ENCODE results near the gene MYEOV. TPM values are rescaled to one million over a fixed set of nuclear protein-coding genes. Genes with fewer than 3 reads are reported as not detected.
A peak's percentile ranks its signal among the peaks of the same experiment; 100 is the strongest.

The MYEOV gene
- total RNA-seq, 1 experiment from 2014 or later = 1.4 TPM

GRCh38 chr11:69291459-69292110, 2.4 kb upstream of the MYEOV start:
- DNase-seq (ENCODE audit: low spot score) = no peak
- ChIA-PET POLR2A (no interaction called here), CTCF (interaction anchor here (1.0 to 3.6 kb wide), 4 partner anchors 49 to 352 kb away, joined by 3 to 27 read pairs (median 16); no protein-coding TSS in a partner anchor)
- no peaks in the 10 kb centered on the region for H3K27me3 Mint-ChIP-seq (ENCODE audit: low read depth)
- no peaks in the 10 kb centered on the region; the same call in 1 of the 2 replicates for H3K9me3 Mint-ChIP-seq
- no peak for ATAC-seq
- H3K4me1 Mint-ChIP-seq = peaks cover 19% of the 10 kb centered on the region
- TF ChIP-seq NR2C2 (CRISPR knock-in tag; IDR thresholded peaks at IDR 0.05) (no peak), FOXJ3 (CRISPR knock-in tag; IDR thresholded peaks at IDR 0.05; ENCODE audit: borderline replicate concordance) (no peak), GABPB1 (CRISPR knock-in tag; IDR thresholded peaks at IDR 0.05) (no peak), ZNF396 (CRISPR knock-in tag; IDR thresholded peaks at IDR 0.05; ENCODE audit: borderline replicate concordance) (no peak), ZNF263 (CRISPR knock-in tag; IDR thresholded peaks at IDR 0.05; ENCODE audit: low read depth) (no peak), ATF3 (CRISPR knock-in tag; conservative IDR thresholded peaks at IDR 0.05) (no peak), FOXP1 (CRISPR knock-in tag; IDR thresholded peaks at IDR 0.05; ENCODE audit: borderline replicate concordance) (no peak), ZNF671 (CRISPR knock-in tag; IDR thresholded peaks at IDR 0.05) (no peak), HMGXB4 (CRISPR knock-in tag; IDR thresholded peaks at IDR 0.05) (no peak), KAT7 (CRISPR knock-in tag; IDR thresholded peaks at IDR 0.05; ENCODE audit: borderline replicate concordance) (no peak), CREB1 (CRISPR knock-in tag; IDR thresholded peaks at IDR 0.05) (no peak), ARID4B (CRISPR knock-in tag; IDR thresholded peaks at IDR 0.05; ENCODE audit: borderline replicate concordance) (no peak)
- TF ChIP-seq, protein P1, sequence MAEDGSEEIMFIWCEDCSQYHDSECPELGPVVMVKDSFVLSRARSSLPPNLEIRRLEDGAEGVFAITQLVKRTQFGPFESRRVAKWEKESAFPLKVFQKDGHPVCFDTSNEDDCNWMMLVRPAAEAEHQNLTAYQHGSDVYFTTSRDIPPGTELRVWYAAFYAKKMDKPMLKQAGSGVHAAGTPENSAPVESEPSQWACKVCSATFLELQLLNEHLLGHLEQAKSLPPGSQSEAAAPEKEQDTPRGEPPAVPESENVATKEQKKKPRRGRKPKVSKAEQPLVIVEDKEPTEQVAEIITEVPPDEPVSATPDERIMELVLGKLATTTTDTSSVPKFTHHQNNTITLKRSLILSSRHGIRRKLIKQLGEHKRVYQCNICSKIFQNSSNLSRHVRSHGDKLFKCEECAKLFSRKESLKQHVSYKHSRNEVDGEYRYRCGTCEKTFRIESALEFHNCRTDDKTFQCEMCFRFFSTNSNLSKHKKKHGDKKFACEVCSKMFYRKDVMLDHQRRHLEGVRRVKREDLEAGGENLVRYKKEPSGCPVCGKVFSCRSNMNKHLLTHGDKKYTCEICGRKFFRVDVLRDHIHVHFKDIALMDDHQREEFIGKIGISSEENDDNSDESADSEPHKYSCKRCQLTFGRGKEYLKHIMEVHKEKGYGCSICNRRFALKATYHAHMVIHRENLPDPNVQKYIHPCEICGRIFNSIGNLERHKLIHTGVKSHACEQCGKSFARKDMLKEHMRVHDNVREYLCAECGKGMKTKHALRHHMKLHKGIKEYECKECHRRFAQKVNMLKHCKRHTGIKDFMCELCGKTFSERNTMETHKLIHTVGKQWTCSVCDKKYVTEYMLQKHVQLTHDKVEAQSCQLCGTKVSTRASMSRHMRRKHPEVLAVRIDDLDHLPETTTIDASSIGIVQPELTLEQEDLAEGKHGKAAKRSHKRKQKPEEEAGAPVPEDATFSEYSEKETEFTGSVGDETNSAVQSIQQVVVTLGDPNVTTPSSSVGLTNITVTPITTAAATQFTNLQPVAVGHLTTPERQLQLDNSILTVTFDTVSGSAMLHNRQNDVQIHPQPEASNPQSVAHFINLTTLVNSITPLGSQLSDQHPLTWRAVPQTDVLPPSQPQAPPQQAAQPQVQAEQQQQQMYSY (CRISPR knock-in tag; IDR thresholded peaks at IDR 0.05) = no peak
- H3K27ac Mint-ChIP-seq = no peak overlapping the region
- no peaks in the 10 kb centered on the region for H3K36me3 Mint-ChIP-seq
- H3K4me3 Mint-ChIP-seq = no peak overlapping the region

GRCh38 chr11:69292221-69292648, 1.7 kb upstream of the MYEOV start:
- no peak overlapping the region for H3K27ac Mint-ChIP-seq
- ChIA-PET POLR2A (interaction anchor here (1.1 kb wide), 2 partner anchors 347 to 351 kb away, joined by 3 to 7 read pairs; no protein-coding TSS in a partner anchor), CTCF (interaction anchor here (0.7 to 3.6 kb wide), 24 partner anchors 11 to 392 kb away, joined by 3 to 27 read pairs (median 4); no protein-coding TSS in a partner anchor)
- ATAC-seq (peak; percentile 43), DNase-seq (ENCODE audit: low spot score) (peak; percentile 80)
- TF ChIP-seq CREM (CRISPR knock-in tag; IDR thresholded peaks at IDR 0.05) (no peak), GRHL2 (CRISPR knock-in tag; IDR thresholded peaks at IDR 0.05; ENCODE audit: insufficient replicate concordance, severe bottlenecking) (no peak), GTF2I (CRISPR knock-in tag; conservative IDR thresholded peaks at IDR 0.05) (peak; percentile 92)
- TF ChIP-seq, protein P2, sequence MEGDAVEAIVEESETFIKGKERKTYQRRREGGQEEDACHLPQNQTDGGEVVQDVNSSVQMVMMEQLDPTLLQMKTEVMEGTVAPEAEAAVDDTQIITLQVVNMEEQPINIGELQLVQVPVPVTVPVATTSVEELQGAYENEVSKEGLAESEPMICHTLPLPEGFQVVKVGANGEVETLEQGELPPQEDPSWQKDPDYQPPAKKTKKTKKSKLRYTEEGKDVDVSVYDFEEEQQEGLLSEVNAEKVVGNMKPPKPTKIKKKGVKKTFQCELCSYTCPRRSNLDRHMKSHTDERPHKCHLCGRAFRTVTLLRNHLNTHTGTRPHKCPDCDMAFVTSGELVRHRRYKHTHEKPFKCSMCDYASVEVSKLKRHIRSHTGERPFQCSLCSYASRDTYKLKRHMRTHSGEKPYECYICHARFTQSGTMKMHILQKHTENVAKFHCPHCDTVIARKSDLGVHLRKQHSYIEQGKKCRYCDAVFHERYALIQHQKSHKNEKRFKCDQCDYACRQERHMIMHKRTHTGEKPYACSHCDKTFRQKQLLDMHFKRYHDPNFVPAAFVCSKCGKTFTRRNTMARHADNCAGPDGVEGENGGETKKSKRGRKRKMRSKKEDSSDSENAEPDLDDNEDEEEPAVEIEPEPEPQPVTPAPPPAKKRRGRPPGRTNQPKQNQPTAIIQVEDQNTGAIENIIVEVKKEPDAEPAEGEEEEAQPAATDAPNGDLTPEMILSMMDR (IDR thresholded peaks at IDR 0.05) = peak; percentile 92
- no peaks in the 10 kb centered on the region; the same call in 1 of the 2 replicates for H3K9me3 Mint-ChIP-seq
- peaks cover 15% of the 10 kb centered on the region for H3K4me1 Mint-ChIP-seq
- no peaks in the 10 kb centered on the region for H3K36me3 Mint-ChIP-seq
- no peak overlapping the region for H3K4me3 Mint-ChIP-seq
- no peaks in the 10 kb centered on the region for H3K27me3 Mint-ChIP-seq (ENCODE audit: low read depth)

Measured in WTC11 (cell line).